Measurements from ENCODE around the gene MAFG.
"Not testable (repeated sequence)": the region's sequence is repeated elsewhere in the genome, so short reads cannot be mapped to it uniquely, and the experiment has no call there.

MAFG gene

GRCh38 chr17:81957691-81958432, 30.3 kb upstream of the MAFG start:
- no peak for DNase-seq

GRCh38 chr17:81956607-81957589, 29.4 kb upstream of the MAFG start:
- DNase-seq: no peak

- DNase-seq: no peak
Measured at GRCh38 chr17:81955756-81956544, 28.4 kb upstream of the MAFG start.

- DNase-seq: no peak
Measured at GRCh38 chr17:81955058-81955681, 27.6 kb upstream of the MAFG start.

GRCh38 chr17:81954131-81955057, 26.9 kb upstream of the MAFG start:
- DNase-seq: no peak

- not testable (repeated sequence) for DNase-seq
Measured at GRCh38 chr17:81953443-81953842, 25.9 kb upstream of the MAFG start.

GRCh38 chr17:81952792-81953228, 25.3 kb upstream of the MAFG start:
- DNase-seq: no peak

GRCh38 chr17:81951785-81952684, 24.5 kb upstream of the MAFG start:
- no peak for DNase-seq

GRCh38 chr17:81950501-81950900, 23.0 kb upstream of the MAFG start:
- no peak for DNase-seq

- DNase-seq: no peak
Measured at GRCh38 chr17:81948635-81949378, 21.3 kb upstream of the MAFG start.

- DNase-seq: no peak
Measured at GRCh38 chr17:81947189-81947588, 19.7 kb upstream of the MAFG start, which contains the start of gene MYADML2. TSS of gene MYADML2 (minus strand) at chr17:81947233. CDS start at chr17:81941741, 5,492 bp downstream.

GRCh38 chr17:81944858-81945257, 17.3 kb upstream of the MAFG start:
- no peak for DNase-seq

- DNase-seq: no peak
Measured at GRCh38 chr17:81942167-81942553, 14.6 kb upstream of the MAFG start.

- DNase-seq: no peak
Measured at GRCh38 chr17:81941484-81942166, 14.1 kb upstream of the MAFG start.

- no peak for DNase-seq
Measured at GRCh38 chr17:81940538-81941483, 13.3 kb upstream of the MAFG start.

GRCh38 chr17:81939881-81940385, 12.4 kb upstream of the MAFG start:
- no peak for DNase-seq

- DNase-seq: no peak
Measured at GRCh38 chr17:81939218-81939617, 11.7 kb upstream of the MAFG start.

All from NCI-H187 (cell line).